Caco-2 (cell line): ENCODE results near the gene STUB1. TPM values are rescaled to one million over a fixed set of nuclear protein-coding genes. Genes with fewer than 3 reads are reported as not detected.

Experiments
- BruUV-seq: library from RNA; stranded (reverse); fragments of 400-500 nt; replicated peaks from 2 replicates; lab custom pipeline; 2021; lab: Mats Ljungman, UMichigan
- CTCF ChIA-PET: fragments of 300-600 bp; sonication (Branson Sonifier 250); formaldehyde crosslinking; loops from one replicate; lab custom pipeline; 2022; ENCODE audit warnings: antibody characterized with exemption; lab: Charles Lee
- POLR2A ChIA-PET: fragments of 300-600 bp; sonication (Branson Sonifier 250); formaldehyde crosslinking; loops from one replicate; lab custom pipeline; 2022; ENCODE audit warnings: antibody characterized with exemption; lab: Charles Lee
- DNase-seq, 2 experiments: peaks; one replicate each; pipeline versions ENCODE4 v3.0.0 to v3.0.0-alpha.2; 2020 to 2022
- H3K27me3 ChIP-seq: replicated peaks from 2 replicates; pipeline ENCODE4 v1.6.0; 2011; ENCODE audit warnings: low read length; ENCODE audit not compliant: control insufficient read depth, insufficient read depth
- H3K36me3 ChIP-seq: 2 replicates; pipeline ENCODE4 v1.5.1; 2011; ENCODE audit warnings: low read length; ENCODE audit not compliant: control insufficient read depth, insufficient read depth
- H3K4me1 ChIP-seq: fragments of 250-450 bp; sonication (Bioruptor Pico); 2 replicates; pipeline ENCODE4 v1.5.1; 2020; ENCODE audit warnings: mild to moderate bottlenecking
- H3K4me3 ChIP-seq: 2 replicates; pipeline ENCODE4 v1.5.1; 2011; ENCODE audit warnings: low read depth, mild to moderate bottlenecking, control low read depth, low read length
- H3K9me3 ChIP-seq: fragments of 250-450 bp; sonication (Bioruptor Pico); 2 replicates; pipeline ENCODE4 v1.5.1; 2020; ENCODE audit warnings: mild to moderate bottlenecking, moderate library complexity
- H3K27ac Mint-ChIP-seq: one replicate; pipeline ENCODE4 v1.8.0; 2022; ENCODE audit warnings: mixed read lengths; ENCODE audit not compliant: unreplicated experiment
- H3K27me3 Mint-ChIP-seq: one replicate; pipeline ENCODE4 v1.8.0; 2022; ENCODE audit warnings: mixed read lengths; ENCODE audit not compliant: insufficient read depth, unreplicated experiment
- H3K36me3 Mint-ChIP-seq: one replicate; pipeline ENCODE4 v1.8.0; 2022; ENCODE audit warnings: mild to moderate bottlenecking, mixed read lengths; ENCODE audit not compliant: insufficient read depth, unreplicated experiment
- H3K4me1 Mint-ChIP-seq: one replicate; pipeline ENCODE4 v1.8.0; 2022; ENCODE audit warnings: low read depth, mixed read lengths; ENCODE audit not compliant: unreplicated experiment
- H3K4me3 Mint-ChIP-seq: one replicate; pipeline ENCODE4 v1.8.0; 2022; ENCODE audit warnings: mild to moderate bottlenecking, moderate library complexity, mixed read lengths; ENCODE audit not compliant: unreplicated experiment
- H3K9me3 Mint-ChIP-seq: one replicate; pipeline ENCODE4 v1.8.0; 2022; ENCODE audit warnings: mixed read lengths; ENCODE audit not compliant: unreplicated experiment
- CTCF ChIP-seq, 2 experiments: fragments of 200-600 bp in 1 of 2; IDR thresholded peaks; 1 replicate in 1 of 2; 2 replicates in 1 of 2; pipeline versions ENCODE4 v1.5.1 to v1.8.0; 2011 to 2022; ENCODE audit warnings: antibody characterized with exemption in 1 of 2, control low read depth in 1 of 2, inconsistent platforms in 1 of 2, low read depth in 1 of 2, low read length in 1 of 2, mild to moderate bottlenecking in 1 of 2, moderate library complexity in 1 of 2; ENCODE audit not compliant: insufficient read depth in 1 of 2, severe bottlenecking in 1 of 2, unreplicated experiment in 1 of 2
- intact Hi-C: fragments of 100-400 bp; cut with micrococcal nuclease; formaldehyde crosslinking; loops from one replicate; pipeline ENCODE4 v1.10.0; 2022; ENCODE audit not compliant: unreplicated experiment
- total RNA-seq: library from RNA; stranded (reverse); gene quantifications from 2 replicates; pipeline ENCODE4 v1.2.3, GENCODE V29; 2022

The STUB1 gene
- total RNA-seq, 1 experiment from 2014 or later, result 77.8 TPM

GRCh38 chr16:635573-636205 lies 44.5 kb upstream of the STUB1 start:
- H3K4me3 Mint-ChIP-seq, result peak overlapping the region; percentile 93
- TF ChIP-seq CTCF (IDR thresholded peaks at IDR 0.05; ENCODE audit: insufficient read depth in 1 of 2, low read depth in 1 of 2, low read length in 1 of 2, severe bottlenecking in 1 of 2, unreplicated experiment in 1 of 2), result no peak
- POLR2A ChIA-PET, result interaction anchor here (0.8 to 1.1 kb wide), 3 partner anchors 13 to 234 kb away, joined by 3 to 5 read pairs (median 4); partner anchors contain the start of genes DECR2 and WDR90
- peak overlapping the region; percentile 73 for H3K4me3 ChIP-seq
- H3K27ac Mint-ChIP-seq, result no peak overlapping the region
- no TSS peak for BruUV-seq
- intact Hi-C loops, result loop anchor here (2.0 kb wide), 1 partner anchor 47 kb away; no protein-coding TSS in a partner anchor
- no peaks in the 10 kb centered on the region for H3K9me3 ChIP-seq
- H3K27me3 Mint-ChIP-seq, result no peaks in the 10 kb centered on the region
- H3K36me3 ChIP-seq, result no peaks in the 10 kb centered on the region
- peaks cover 10% of the 10 kb centered on the region for H3K4me1 ChIP-seq
- H3K36me3 Mint-ChIP-seq, result peaks cover 19% of the 10 kb centered on the region
- H3K27me3 ChIP-seq, result no peaks in the 10 kb centered on the region
- CTCF ChIA-PET, result interaction anchor here (1.3 kb wide), 1 partner anchor 109 kb away, joined by 5 read pairs; the partner anchor contains the start of gene CAPN15
- no peaks in the 10 kb centered on the region for H3K9me3 Mint-ChIP-seq
- DNase-seq, result peak in 1 of 2 experiments; percentile 28
- H3K4me1 Mint-ChIP-seq, result no peaks in the 10 kb centered on the region

DNA sequence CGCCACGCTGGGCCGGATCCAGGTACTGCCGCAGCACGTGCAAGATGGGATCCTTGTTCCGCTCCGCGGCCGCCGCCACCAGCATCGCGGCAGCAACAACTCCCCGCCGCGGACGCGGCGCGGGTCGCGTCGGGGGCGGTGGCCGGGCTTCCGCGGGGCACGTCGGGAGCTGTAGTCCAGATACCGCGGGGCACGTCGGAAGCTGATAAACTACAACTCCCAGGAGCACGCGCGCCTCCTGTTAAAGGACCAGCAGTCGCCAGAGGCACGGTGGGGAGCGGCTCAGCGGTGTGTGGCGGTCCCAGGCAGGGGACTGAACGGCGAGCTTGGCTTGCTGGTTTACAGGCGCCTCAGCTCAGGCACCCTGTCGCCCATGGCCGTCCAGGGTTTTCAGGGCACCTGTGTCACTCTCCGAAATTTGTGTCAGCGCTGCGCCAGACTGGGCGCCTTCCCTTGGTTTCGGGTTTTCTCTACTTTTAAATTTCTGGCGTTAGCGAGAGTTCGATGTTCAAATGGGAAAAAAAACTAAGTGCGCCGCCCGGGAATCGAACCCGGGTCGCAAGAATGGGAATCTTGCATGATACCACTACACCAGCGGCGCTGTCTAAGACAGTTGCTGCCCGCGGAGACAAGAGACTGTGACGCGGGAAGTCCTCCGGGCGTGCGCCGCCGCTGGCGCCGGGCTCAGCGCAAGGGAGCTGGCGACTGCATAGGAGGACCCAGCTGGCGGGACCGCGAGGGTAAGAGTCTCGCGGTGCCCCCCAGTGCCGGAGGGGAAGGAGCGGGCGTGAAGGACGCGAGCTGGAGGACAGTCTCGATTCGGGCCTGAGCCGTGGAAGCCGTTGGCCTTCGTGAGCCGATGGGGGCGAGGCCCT lies 43.8 kb upstream of the STUB1 start, which contains the start of gene METTL26:
Gene METTL26 (minus strand): TSS at position 100 of the 875 bp plus-strand sequence. CDS start 15 bp downstream, at position 85.
- Mint-ChIP-seq H3K9me3 (no peaks in the 10 kb centered on the region), H3K27me3 (no peaks in the 10 kb centered on the region), H3K36me3 (peaks cover 19% of the 10 kb centered on the region), H3K4me3 (peak within 1 kb of the TSS; percentile 93), H3K27ac (peak within 1 kb of the TSS; percentile 98), H3K4me1 (no peaks in the 10 kb centered on the region)
- TF ChIP-seq CTCF (IDR thresholded peaks at IDR 0.05; ENCODE audit: insufficient read depth in 1 of 2, low read depth in 1 of 2, low read length in 1 of 2, severe bottlenecking in 1 of 2, unreplicated experiment in 1 of 2), result peak in 1 of 2 experiments; percentile 3
- peak; percentile 92 to 95 for DNase-seq
- Histone ChIP-seq H3K27me3 (no peaks in the 10 kb centered on the region), H3K4me1 (peaks cover 10% of the 10 kb centered on the region), H3K4me3 (peak within 1 kb of the TSS; percentile 73), H3K36me3 (no peaks in the 10 kb centered on the region), H3K9me3 (no peaks in the 10 kb centered on the region)
- BruUV-seq, result TSS peak; percentile 59
- ChIA-PET POLR2A (interaction anchor here (0.8 to 1.1 kb wide), 3 partner anchors 12 to 235 kb away, joined by 3 to 5 read pairs (median 4); partner anchors contain the start of genes DECR2 and WDR90), CTCF (interaction anchor here (0.9 to 1.3 kb wide), 2 partner anchors 46 to 109 kb away, joined by 4 to 5 read pairs; partner anchors contain the start of gene CAPN15)
- intact Hi-C loops, result loop anchor here (2.0 kb wide), 1 partner anchor 48 kb away; no protein-coding TSS in a partner anchor
